GM12801 (cell line): ENCODE results near the gene KRT33B.

Experiments used
- TF ChIP-seq, protein P1 (sequence below): IDR thresholded peaks from one replicate; pipeline ENCODE4 v1.5.1; 2011; ENCODE audit warnings: control low read depth; ENCODE audit not compliant: insufficient read length; ENCODE audit errors: extremely low read depth

Gene KRT33B

DNA sequence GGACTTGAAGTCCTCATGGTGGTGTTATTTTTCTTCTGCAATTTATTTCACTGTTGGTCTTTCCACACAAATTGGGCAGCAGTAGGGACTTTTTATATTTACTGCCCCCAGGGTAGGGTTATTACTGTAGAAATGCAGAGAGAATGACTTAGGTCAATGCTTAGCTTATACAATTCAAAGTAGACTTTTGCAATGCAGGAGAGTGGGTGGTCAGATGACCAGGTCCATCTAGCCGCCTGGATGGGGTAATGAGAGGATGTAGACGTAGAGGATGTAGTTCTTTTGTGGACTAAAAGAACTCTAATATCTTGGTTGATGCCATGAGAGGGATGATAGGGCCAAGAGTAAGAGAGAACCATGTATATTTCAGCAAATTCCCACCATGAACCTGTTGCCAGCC is 51.4 kb downstream of the KRT33B start:
- TF ChIP-seq, protein P1, sequence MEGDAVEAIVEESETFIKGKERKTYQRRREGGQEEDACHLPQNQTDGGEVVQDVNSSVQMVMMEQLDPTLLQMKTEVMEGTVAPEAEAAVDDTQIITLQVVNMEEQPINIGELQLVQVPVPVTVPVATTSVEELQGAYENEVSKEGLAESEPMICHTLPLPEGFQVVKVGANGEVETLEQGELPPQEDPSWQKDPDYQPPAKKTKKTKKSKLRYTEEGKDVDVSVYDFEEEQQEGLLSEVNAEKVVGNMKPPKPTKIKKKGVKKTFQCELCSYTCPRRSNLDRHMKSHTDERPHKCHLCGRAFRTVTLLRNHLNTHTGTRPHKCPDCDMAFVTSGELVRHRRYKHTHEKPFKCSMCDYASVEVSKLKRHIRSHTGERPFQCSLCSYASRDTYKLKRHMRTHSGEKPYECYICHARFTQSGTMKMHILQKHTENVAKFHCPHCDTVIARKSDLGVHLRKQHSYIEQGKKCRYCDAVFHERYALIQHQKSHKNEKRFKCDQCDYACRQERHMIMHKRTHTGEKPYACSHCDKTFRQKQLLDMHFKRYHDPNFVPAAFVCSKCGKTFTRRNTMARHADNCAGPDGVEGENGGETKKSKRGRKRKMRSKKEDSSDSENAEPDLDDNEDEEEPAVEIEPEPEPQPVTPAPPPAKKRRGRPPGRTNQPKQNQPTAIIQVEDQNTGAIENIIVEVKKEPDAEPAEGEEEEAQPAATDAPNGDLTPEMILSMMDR = no peak

DNA sequence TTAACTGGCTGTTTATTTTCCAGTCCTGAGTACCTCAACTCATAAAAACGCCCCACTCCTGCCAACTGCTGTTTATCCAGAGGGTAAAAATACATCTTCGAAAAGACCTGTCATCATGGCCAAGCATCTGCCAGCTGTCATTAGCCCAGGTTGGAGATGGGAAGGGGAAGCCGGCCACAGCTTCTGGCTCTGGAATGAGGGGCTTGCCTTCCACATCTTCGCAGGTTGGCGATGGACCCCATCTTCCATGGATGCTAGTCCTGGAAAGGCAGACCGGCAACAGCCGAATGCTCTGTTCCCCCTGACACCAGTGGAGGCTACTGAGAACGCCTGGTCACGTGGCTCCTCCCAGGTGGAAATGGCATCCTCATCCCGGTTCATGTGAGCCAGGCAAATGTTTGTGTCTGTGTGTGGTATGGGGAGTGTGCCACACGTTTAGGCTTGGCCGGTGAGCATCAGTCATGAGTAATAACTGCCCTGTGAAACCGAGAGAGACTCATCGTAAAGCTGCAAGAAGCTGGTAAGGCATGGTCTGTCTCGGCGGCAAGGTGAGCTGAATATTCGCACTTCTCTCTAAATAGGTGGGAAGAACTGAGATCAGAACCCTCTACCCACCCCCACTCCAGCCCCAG is 53.7 kb downstream of the KRT33B start:
- TF ChIP-seq, protein P1 = no peak

DNA sequence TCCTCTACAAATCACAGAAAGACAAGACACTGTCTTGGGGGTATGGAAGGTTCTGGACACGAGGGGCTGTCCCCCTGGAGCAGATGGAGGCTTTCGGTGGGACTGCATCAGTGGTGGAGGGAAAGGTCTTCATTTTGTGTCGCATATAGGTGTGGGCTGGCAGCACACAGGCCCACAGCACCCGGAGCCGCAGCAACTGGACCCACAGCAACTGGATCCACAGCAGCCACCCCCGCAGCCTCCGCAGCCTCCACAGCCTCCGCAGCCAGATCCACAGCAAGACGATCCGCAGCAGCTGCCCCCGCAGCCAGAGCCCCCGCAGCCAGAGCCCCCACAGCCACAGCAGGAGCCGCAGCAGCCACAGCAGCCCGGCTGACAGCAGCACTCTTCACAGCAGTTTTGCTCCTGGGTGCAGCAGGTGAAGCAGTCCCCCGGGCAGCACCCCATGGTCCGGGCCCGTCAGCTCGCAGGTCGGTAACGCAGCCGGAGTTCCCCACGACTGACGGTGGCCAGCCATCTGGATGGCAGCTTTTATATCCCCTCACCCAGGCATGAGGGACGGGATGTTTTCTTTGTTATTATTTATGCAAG is 54.3 kb downstream of the KRT33B start, which contains the start of gene KRTAP17-1:
TSS of gene KRTAP17-1 (minus strand) at position 507 of the 591 bp plus-strand sequence. CDS start at position 447, 60 bp downstream.
- TF ChIP-seq, protein P1 = no peak
